Measurements from ENCODE around the gene ACAD8.
"Not testable (repeated sequence)": the region's sequence is repeated elsewhere in the genome, so short reads cannot be mapped to it uniquely, and the experiment has no call there.

ACAD8 gene

DNA sequence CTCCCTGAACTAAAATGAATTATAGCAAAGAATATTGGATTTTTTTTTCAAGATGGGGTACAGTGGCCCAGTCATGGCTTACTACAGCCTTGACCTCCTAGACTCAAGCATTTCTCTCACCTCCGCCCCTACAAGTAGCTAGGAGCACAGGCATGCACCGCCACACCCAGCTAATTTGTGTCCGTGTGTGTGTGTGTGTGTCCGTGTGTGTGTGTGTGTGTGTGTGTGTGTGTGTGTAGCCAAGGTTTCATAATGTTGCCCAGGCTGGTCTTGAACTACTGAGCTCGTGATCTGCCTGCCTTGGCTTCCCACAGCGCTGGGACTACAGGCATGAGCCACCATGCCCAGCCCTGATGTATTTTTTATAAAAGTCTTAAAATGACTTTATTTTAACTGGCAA lies 12.8 kb upstream of the ACAD8 start:
- DNase-seq (ENCODE audit: low spot score) = no peak

DNA sequence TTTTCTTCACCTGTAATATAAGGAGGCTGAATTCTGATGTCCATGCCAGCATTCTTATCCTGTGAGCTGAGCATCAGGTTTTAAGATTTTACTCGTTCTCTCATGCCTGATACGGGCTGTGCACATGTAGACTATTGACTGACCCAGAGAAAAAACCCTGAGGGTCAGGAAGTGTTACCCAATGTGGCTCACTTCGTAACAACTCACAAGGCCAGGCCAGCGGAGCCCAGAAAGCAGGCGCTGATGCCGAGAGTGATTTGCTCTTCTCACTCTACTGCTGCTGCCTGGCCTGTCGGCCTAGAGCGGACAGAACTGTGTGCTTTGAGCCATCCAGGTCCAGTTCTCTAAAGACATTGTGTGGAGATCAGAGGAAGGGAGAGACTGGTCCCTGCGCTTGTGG lies 11.0 kb upstream of the ACAD8 start:
- no peak for DNase-seq (ENCODE audit: low spot score)

DNA sequence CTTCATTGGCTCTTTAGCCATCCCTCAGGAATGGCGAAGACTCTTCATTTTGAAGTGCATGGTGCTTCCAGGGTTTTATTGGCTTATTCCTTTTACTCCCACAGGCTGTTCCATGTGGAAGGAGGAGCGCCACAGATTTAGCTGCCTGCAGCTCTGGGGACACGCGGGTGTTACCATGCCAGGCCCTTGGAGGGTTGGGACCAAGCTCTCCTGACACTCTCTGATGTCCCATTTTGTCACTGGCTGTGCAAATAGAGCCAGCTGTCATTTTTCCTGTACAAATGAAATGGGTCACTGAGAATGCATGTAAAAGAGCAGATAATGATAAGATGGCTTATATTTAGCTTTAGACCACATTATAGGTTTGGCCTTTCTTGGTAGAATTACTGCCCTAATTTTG lies 9.5 kb upstream of the ACAD8 start:
- no peak for DNase-seq (ENCODE audit: low spot score)

DNA sequence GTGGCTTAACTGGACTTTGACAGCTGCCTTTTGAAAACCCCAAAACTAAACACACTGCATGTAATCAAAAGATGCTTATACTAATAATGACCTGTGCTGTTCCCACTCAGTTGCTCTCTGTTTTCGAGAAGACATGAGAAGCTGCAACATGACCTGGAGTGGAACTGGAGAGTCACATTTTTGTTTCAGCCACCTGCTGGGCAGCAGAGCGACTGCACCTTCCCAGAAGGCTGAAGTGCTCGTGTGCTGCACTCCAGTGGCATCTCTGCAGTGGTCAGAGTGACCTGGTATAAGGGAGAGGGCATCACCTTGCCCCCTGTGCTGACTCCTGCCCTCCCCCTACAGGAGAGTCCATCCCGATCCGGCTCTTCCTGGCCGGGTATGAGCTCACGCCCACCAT lies 8.8 kb upstream of the ACAD8 start:
- peak; percentile 50 for DNase-seq (ENCODE audit: low spot score)

DNA sequence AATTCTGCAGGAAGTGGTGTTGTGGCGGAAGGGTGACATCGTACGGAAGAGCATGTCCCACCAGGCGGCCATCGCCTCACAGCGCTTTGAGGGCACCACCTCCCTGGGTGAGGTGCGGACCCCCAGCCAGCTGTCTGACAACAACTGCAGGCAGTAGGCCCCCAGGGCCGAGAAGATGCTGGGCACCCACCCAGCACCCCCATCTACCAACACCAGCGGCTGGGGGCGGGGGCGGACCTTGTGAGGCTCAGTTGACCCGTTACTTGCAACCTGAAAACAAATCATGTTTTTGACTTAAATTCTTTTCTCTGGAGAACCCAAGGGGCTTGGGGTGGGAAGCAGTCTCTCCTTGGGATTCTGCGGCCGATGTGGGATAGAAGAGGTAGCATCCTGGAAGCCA lies 7.9 kb upstream of the ACAD8 start:
- no peak for DNase-seq (ENCODE audit: low spot score)

DNA sequence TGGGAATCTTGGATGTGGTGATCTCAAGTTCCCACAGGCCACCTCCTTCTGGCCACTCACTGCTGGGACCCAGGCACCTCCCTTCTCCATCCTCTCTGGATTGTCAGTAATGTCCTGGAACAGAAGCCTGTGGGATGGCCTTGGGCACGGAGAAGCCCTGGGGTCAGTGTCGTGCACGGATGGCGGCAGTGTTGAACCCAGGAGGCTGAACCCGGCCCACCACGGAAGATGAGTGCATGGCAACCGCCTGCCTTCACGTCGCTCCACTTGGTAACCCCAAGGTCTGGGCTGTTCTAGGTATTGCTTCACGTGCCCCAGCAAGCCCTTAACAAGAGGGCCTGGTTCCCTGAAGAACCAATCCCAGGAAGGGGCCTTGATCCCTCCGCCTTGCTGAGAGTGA lies 7.3 kb upstream of the ACAD8 start:
- DNase-seq (ENCODE audit: low spot score) = no peak

DNA sequence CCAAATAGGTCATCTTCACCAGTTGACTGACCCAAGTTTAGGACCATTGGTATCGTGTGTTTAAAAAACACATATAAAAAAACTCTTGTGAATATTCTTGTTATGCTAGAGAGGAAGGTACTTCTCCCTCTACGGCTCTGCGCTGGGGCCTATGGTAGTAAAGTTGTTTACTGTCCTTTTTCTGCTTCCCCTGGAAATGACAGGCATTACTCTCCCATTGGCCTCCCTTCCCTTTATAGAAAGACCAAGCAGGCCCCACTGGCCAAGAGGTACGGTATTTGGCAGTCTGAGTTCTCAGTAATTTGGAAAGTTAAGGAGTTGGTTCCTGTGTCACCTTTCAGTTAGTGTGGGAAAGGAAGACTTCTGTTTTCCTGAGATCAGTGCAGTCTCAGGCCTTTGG lies 6.7 kb upstream of the ACAD8 start:
- no peak for DNase-seq (ENCODE audit: low spot score)

DNA sequence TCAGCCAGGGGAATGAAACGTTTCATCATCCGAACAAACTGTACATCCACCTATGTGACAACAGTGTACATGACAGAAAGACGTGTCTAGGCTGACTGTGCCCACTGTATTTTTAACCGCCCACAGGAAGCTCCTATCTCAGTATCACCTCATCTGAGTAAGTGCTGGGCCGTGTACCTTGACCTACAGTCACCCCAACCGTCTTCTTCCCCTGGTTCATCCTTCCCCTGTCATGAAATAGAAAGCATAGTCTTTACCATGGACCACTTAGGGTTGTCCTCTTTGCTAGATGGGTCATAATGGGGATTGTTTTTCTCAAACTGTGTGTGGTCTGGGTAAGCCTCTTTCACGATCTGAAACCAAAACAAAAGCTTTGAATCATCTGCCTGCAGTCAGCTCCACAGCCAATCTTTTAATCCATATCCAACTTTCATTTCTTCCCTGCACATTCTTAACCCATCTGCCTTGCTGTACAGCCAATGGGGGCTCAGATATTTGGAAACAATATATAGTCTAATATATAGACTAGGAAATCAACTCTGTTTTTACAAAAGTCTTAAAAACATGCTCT lies 4.4 kb upstream of the ACAD8 start:
- DNase-seq (ENCODE audit: low spot score) = no peak

DNA sequence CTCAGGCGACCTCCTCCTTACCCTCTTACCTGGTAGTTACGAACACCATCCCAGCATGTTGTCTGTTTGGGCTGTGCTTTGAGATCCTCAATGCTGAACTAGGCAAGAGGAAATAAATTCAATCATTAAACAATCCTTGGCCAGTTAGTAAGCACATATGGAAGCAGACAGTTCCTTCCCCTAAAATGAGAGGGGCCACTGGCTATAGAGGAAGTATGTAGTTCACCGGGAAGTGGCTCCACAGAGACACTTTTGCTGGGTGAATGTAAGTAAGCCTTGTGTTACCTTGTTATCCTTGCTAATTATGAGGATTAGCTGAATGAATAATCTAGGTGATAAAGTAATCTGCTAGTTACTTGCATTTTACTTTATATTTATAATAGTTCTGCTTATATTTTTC lies 3.1 kb upstream of the ACAD8 start:
- DNase-seq (ENCODE audit: low spot score) = no peak

DNA sequence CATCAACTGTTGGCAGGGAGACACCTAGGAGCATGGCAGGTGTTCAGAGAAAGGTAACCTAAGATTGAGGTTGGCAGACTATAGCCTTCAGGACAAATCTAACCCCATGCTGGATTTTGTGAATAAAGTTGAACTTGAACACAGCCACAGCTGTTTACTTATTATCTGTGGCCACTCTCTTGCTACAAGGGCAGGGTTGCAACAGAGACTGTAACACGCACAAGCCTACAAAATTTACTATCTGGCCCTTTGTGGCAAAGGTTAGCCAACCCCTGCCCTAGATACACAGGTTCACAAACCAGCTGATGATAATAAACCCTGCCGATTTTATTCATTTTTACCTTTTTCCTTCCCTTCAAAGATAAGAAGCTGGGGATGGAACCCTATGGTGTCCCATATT lies 2.7 kb upstream of the ACAD8 start:
- no peak for DNase-seq (ENCODE audit: low spot score)

DNA sequence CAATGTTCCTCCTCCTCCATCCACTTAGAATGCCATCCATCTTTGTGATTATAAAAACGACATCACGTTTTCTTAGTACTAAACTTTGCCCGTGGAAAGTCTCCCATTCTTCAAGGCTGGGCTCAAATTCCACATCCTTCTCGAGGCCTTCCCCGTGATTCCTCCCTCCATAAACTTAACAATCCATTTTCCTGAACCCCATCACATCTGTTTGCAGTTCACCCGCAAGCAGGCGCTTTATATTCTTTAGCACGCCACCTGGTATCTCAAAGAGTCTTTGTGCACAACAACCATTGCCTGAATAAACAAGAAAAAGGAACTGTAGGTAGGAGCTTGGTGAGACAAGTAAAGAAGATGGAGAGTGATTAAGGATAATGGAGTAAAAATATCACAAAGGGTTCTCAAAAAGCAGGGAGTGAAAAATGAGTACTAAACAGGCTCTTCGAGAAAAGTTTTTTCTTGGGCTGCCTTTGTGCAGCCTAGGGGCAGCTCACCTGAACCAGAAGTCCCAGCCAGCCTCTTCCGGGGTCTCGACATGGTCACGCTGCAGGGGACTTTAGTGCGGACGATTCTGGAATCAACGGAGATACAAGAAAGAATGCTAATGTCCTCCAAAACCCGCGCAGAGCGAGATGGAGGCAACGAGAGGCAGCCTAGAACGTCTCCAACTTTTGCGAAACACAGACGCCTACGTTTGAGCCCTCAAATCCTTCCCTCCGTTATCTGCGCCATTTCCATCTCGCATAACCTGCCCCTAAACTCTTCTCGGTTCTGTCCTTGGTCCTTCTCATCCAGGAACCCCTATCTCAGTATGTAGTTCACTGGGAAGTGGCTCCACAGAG lies 801 bp upstream of the ACAD8 start:
- DNase-seq (ENCODE audit: low spot score) = peak; percentile 54

DNA sequence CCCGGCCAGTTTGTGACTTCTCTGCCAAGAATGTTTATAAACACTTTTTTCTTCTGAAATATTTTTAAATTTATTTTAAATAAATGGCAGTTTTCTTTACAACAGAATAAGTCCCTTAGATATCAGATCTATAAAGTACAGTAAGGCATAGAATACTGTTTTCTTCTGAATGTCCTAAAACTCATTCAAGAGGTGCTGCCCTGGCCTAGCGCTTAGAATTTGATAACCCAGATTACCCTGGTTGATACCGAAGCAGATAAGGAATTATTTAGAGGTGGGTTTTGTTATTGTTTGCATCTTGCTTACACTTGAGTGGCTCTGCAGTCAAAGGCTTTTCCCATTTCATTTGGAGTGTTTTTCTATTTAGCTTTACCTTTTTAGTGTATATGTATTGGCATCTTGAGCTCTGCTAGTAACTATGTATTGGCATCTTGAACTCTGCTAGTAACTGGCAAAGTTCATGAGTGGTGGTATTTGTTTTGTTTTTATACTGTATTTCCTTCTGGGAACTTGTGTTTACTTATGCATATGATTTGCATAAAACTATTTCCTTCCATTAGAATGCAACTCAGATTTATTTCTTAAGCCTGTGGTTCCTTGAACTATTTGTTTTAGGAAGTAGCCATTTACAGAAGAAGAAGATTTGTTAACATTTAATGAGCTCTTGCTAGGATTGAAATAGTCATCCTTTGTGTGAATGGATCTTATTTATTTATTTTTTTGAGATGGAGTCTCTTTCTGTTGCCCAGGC lies 1.2 kb downstream of the ACAD8 start:
- no peak for DNase-seq (ENCODE audit: low spot score)

DNA sequence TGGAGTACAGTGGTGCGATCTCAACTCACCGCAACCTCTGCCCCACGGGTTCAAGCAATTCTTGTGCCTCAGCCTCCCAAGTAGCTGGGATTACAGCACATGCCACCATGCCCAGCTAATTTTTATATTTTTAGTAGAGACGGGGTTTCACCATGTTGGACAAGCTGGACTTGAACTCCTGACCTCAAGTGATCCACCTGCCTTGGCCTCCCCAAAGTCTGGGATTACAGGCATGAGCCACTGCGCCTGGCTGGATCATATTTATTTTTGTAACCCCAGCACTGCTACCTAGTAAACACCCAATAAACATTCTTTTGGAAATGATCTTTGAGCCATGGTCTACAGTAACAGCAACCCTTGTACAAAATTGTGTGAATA lies 1.8 kb downstream of the ACAD8 start:
- not testable (repeated sequence) for DNase-seq (ENCODE audit: low spot score)

DNA sequence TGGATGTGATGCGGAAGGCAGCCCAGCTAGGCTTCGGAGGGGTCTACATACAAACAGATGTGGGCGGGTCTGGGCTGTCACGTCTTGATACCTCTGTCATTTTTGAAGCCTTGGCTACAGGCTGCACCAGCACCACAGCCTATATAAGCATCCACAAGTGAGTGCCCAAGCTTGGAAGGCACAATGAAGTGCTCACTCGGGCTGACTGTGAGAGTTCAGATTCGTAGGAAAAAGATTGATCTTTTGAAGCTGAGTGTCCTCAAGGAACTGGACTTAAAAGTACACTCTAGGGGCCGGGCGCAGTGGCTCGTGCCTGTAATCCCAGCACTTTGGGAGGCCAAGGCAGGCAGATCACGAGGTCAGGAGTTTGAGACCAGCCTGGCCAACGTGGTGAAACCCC lies 3.7 kb downstream of the ACAD8 start:
- DNase-seq (ENCODE audit: low spot score) = no peak

DNA sequence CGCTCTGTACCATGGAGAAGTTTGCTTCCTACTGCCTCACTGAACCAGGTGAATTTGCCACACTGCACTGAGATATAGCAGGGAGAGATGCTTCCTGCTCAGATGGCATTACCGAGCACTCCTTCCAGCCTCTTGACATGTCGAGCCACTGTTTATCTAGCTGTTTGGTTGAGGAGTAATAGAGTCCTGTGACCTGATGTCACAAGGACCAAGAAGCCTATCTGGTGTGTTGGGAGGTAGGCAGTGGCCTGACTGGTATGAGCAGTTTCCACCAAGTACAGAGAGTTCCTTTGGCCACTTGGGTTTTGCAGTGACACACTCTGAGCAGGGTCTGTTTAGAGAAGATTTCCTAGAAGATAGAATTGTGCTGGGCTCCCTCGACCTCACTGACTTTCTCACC lies 5.2 kb downstream of the ACAD8 start:
- no peak for DNase-seq (ENCODE audit: low spot score)

DNA sequence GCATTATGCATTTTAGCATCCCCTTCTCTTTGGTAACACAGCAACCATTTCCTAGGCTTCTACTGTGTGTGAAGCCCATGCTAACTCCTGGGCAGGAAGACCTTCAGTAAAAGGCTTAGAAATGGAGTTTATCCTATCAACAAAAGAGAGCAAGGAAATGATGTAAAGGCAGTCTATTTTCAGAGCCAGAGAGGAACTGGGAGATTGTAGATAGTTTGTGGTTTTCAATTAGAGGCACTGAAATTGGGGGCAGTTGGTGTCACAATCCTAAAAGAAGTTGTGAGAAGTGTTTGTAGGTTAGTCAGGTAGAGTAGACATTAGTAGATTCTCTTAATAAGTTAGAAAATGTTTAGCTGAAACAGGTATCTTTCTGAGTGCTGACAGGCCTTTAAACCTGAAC lies 7.1 kb downstream of the ACAD8 start:
- DNase-seq (ENCODE audit: low spot score) = no peak

DNA sequence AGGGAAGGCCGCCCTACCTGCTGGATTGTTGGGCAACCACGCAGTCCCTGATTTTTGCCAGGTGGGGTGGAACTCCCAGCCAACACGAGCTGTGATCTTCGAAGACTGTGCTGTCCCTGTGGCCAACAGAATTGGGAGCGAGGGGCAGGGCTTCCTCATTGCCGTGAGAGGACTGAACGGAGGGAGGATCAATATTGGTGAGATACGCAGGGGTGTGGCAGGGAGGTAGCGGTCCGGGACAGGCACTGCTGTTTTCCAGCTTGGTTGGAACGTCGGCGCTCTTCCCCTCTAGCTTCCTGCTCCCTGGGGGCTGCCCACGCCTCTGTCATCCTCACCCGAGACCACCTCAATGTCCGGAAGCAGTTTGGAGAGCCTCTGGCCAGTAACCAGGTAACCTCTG lies 7.6 kb downstream of the ACAD8 start:
- no peak for DNase-seq (ENCODE audit: low spot score)

DNA sequence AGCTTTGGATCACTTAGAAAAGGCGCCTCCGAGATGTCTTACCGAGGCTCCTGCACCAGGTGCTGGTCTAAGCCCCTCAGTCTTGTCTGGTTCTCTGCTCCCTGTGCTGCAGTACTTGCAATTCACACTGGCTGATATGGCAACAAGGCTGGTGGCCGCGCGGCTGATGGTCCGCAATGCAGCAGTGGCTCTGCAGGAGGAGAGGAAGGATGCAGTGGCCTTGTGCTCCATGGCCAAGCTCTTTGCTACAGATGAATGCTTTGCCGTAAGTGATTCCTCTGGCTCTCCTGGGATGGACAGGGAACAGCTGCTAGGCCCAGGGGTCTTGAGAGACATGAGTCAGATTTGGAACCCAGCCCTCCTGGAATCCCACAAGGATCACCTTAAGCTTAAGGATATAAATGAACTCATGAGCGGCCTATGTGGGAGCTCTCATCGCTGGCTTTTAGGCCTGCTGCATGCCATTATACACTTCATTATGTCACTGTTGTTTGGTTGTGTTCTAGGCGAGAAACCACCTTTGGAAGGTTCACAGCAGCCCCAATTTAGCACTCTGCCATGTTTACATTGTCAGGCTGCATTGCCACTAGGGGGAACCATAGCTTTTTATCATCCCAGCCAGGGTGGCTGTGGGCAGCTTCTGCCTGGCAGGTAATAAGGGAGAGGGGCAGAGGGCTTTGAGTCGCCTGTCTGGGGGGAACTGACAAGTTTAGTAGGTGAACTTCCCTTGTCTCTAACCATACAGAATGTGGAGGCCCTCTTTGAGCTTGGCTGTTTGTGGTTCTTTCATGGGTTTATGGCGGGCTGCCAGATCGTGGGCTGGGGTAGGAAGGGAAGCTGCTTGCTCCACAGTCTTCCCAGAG lies 8.5 kb downstream of the ACAD8 start:
- DNase-seq (ENCODE audit: low spot score) = peak; percentile 53

DNA sequence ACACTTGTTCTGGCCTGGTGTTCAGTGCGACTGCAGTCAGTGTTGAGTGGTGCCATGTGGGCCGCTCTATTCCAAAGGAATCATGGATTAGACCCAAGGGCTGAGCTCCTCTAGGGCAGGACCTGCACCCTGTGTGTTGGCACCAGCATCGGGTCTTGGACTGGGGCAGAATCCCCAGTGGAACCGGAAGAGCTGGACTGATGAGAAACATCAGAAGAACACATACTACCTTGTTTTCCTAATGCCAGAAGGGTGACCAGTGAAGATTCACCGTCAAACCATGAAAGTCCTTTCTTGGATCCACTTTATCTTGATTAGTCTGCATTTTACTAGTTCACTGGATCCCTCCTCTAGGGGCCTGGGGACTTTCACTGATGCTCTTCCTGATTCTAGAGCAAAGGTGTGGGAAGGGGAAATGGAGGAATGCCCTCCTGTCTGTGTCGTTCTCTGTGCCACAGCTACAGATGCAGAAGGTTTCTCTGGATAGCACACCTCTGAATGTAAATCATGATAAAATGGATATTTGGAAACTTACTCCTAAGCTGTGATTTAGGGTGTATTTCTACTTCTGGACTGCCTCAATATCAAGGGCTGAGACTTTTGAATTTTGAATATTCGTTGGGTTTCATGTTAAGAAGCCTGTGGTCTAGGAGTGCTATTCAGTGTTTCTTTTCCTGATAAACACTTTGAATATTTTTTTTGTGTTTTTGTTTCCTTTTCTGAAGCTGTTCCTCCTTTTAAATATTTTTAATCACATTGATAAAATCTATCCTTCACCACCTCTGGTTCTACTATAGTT lies 11.8 kb downstream of the ACAD8 start:
- DNase-seq (ENCODE audit: low spot score) = no peak

DNA sequence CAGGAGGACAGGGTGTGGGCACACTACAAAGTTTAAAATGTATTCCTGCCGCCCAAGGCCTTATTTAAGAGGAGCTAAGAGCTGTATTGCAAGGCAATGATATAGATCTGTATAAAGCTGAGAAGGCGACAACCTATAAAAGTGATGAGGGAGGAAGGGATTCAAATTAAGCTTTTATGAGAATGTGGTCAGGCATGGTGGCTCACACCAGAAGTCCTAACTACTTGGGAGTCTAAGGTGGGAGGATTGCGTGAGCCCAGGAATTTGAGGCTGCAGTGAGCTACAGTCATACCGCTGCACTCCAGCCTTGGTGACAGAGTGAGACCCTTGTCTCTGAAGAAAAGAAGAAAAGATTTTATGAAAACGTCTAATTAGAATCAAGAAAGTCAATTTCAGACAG lies 13.1 kb downstream of the ACAD8 start:
- DNase-seq (ENCODE audit: low spot score) = no peak

DNA sequence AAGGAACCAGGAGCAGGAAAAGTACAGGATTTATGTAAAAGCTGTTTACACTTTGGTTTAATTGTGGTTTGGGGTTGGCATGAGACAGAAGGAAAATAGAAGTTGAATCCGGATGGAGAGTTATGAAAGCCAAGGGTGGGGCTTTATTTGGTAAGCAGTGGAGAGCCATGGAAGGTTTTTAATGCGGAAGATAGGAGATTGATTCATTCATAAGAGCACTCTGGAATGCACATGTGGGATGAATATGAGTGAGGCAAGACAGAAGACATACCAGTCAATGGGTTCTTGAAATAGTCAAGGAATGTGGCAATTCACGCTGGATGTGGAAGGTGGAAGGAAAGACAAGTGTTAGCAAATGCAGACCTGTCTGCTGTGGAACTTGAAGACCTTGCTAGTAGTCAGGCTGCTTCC lies 13.5 kb downstream of the ACAD8 start:
- DNase-seq (ENCODE audit: low spot score) = peak; percentile 87

DNA sequence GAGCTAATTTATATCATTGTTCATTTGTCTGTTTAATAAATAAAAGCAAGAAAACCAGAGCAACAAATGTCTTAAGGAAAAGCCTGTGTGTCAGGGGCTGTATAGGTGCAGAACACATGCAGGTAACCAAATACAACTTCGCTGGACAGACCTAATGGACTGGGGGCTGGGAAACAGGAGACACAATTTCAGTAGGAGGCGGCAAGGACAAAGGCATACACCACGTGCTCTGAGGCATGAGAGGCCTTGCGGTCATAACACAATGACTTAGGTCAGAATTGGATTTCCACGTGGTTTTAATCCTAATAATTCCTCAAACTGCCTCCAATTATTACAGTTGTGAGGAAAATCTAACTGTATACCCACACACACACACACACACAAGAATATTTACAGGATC lies 14.1 kb downstream of the ACAD8 start:
- no peak for DNase-seq (ENCODE audit: low spot score)
